ENCODE data around the gene RBFOX2.

DNA sequence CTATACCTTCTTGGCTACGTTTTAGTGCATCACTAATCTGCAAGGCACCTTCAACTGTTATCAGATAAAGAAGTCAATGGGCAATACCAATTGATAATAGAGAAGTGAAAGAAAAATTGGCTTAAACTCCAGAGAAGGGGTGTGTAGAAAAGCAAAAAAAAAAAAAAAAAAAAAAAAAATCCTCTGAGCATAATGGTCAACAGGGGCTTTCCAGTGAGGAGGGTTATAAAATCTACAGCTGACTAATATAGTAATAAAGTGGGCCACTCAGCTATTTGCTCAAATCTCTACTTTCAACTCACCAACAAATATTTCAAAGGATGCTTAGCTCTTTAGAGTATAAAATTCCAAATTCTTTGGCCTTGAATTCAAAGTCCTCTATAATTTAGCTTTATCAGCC is 233.1 kb downstream of the RBFOX2 start:
- TF ChIP-seq CTCF (IDR thresholded peaks at IDR 0.05) (no peak), HOXB5 (CRISPR knock-in tag; IDR thresholded peaks at IDR 0.05) (no peak), RCOR1 (IDR thresholded peaks at IDR 0.05; ENCODE audit: low read depth, low read length) (no peak), HEYL (CRISPR knock-in tag; IDR thresholded peaks at IDR 0.05) (no peak)
- TF ChIP-seq, protein P1, sequence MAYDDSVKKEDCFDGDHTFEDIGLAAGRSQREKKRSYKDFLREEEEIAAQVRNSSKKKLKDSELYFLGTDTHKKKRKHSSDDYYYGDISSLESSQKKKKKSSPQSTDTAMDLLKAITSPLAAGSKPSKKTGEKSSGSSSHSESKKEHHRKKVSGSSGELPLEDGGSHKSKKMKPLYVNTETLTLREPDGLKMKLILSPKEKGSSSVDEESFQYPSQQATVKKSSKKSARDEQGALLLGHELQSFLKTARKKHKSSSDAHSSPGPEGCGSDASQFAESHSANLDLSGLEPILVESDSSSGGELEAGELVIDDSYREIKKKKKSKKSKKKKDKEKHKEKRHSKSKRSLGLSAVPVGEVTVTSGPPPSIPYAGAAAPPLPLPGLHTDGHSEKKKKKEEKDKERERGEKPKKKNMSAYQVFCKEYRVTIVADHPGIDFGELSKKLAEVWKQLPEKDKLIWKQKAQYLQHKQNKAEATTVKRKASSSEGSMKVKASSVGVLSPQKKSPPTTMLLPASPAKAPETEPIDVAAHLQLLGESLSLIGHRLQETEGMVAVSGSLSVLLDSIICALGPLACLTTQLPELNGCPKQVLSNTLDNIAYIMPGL (CRISPR knock-in tag; IDR thresholded peaks at IDR 0.05; ENCODE audit: borderline replicate concordance), result no peak
